GM12878 (cell line): ENCODE measurements around the gene MLLT3.

ENCODE experiments used
- EGR1 ChIP-seq, 2 experiments: IDR thresholded peaks; 1 replicate in 1 of 2; 2 replicates in 1 of 2; pipeline ENCODE4 v1.6.1; 2011 to 2012; ENCODE audit warnings: low read depth in 2 of 2, low read length in 2 of 2, borderline replicate concordance in 1 of 2, mild to moderate bottlenecking in 1 of 2, moderate library complexity in 1 of 2
- TF ChIP-seq, protein P1 (sequence below): IDR thresholded peaks from 2 replicates; pipeline ENCODE4 v1.6.1; 2012; ENCODE audit warnings: low read depth, low read length, improper control_type of control experiment

GRCh38 chr9:20379804-20380225 lies 242.5 kb downstream of the MLLT3 start:
- no peak for TF ChIP-seq EGR1 (IDR thresholded peaks at IDR 0.05; ENCODE audit: borderline replicate concordance in 1 of 2, low read depth in 2 of 2, low read length in 2 of 2)
- TF ChIP-seq, protein P1, sequence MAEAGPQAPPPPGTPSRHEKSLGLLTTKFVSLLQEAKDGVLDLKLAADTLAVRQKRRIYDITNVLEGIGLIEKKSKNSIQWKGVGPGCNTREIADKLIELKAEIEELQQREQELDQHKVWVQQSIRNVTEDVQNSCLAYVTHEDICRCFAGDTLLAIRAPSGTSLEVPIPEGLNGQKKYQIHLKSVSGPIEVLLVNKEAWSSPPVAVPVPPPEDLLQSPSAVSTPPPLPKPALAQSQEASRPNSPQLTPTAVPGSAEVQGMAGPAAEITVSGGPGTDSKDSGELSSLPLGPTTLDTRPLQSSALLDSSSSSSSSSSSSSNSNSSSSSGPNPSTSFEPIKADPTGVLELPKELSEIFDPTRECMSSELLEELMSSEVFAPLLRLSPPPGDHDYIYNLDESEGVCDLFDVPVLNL = no peak
